CD14-positive monocyte (primary cell): ENCODE measurements around the gene CHST6. TPM values are rescaled to one million over a fixed set of nuclear protein-coding genes. Genes with fewer than 3 reads are reported as not detected.
A peak's percentile ranks its signal among the peaks of the same experiment; 100 is the strongest.

Experiments used
- DNase-seq, 3 donors: peaks; one replicate each; pipeline ENCODE4 v3.0.0-alpha.2; 2011 to 2022
- H2AFZ ChIP-seq: 2 replicates; pipeline ENCODE4 v1.6.0; 2012; ENCODE audit warnings: mild to moderate bottlenecking, low read depth, low read length, inconsistent platforms; ENCODE audit not compliant: insufficient read depth, poor library complexity, severe bottlenecking
- H3K27ac ChIP-seq, 2 donors: 1 replicate in 1 of 2; 2 replicates in 1 of 2; pipeline ENCODE4 v1.5.1; 2012 to 2013; ENCODE audit warnings: low read length in 2 of 2, control low read depth in 1 of 2, inconsistent platforms in 1 of 2, low read depth in 1 of 2, mild to moderate bottlenecking in 1 of 2
- H3K27me3 ChIP-seq, 2 donors: one replicate each; pipeline versions ENCODE4 v1.6.0 to v1.6.1; 2011 to 2013; ENCODE audit warnings: low read length in 2 of 2; ENCODE audit not compliant: control insufficient read depth in 2 of 2, insufficient read depth in 2 of 2
- H3K36me3 ChIP-seq, 2 donors: replicated peaks in 1 of 2; 1 replicate in 1 of 2; 2 replicates in 1 of 2; pipeline versions ENCODE4 v1.5.1 to v1.6.1; 2012 to 2013; ENCODE audit warnings: low read length in 2 of 2, control low read depth in 1 of 2, inconsistent platforms in 1 of 2, mild to moderate bottlenecking in 1 of 2; ENCODE audit not compliant: insufficient read depth in 2 of 2, control insufficient read depth in 1 of 2
- H3K4me1 ChIP-seq, 2 donors: 1 replicate in 1 of 2; 2 replicates in 1 of 2; pipeline versions ENCODE4 v1.5.1 to v1.6.1; 2012 to 2013; ENCODE audit warnings: low read length in 2 of 2, control low read depth in 1 of 2, inconsistent platforms in 1 of 2, mild to moderate bottlenecking in 1 of 2, moderate library complexity in 1 of 2; ENCODE audit not compliant: insufficient read depth in 2 of 2, control insufficient read depth in 1 of 2
- H3K4me2 ChIP-seq: replicated peaks from 2 replicates; pipeline ENCODE3; 2012; ENCODE audit warnings: low read length, moderate library complexity, mild to moderate bottlenecking; ENCODE audit not compliant: poor library complexity, severe bottlenecking; ENCODE audit errors: extremely low read depth
- H3K4me3 ChIP-seq, 3 experiments: fragments of 200-600 bp in 1 of 3; sonication (generic) in 1 of 3; replicated peaks in 1 of 3; 1 replicate in 2 of 3; 2 replicates in 1 of 3; pipeline ENCODE4 v1.5.1; 2011 to 2013; ENCODE audit warnings: low read length in 3 of 3, mild to moderate bottlenecking in 3 of 3, control low read depth in 2 of 3, low read depth in 2 of 3, inconsistent platforms in 1 of 3, moderate library complexity in 1 of 3
- H3K79me2 ChIP-seq: 2 replicates; pipeline ENCODE4 v1.6.0; 2012; ENCODE audit warnings: mild to moderate bottlenecking, control low read depth, inconsistent platforms, low read length, moderate library complexity; ENCODE audit not compliant: insufficient read depth
- H3K9ac ChIP-seq: 2 replicates; pipeline ENCODE4 v1.6.0; 2017; ENCODE audit warnings: low read length, mild to moderate bottlenecking; ENCODE audit not compliant: insufficient read depth, poor library complexity, severe bottlenecking
- H3K9me3 ChIP-seq, 2 donors: replicated peaks in 1 of 2; 1 replicate in 1 of 2; 2 replicates in 1 of 2; pipeline versions ENCODE4 v1.5.1 to v1.6.1; 2012 to 2013; ENCODE audit warnings: low read length in 2 of 2, control low read depth in 1 of 2; ENCODE audit not compliant: control insufficient read depth in 1 of 2, insufficient read depth in 1 of 2
- H4K20me1 ChIP-seq: 2 replicates; pipeline ENCODE4 v1.6.0; 2012; ENCODE audit warnings: mild to moderate bottlenecking, low read length, control low read depth, moderate library complexity; ENCODE audit not compliant: insufficient read depth
- H3K27ac Mint-ChIP-seq, 7 donors: one replicate each; pipeline ENCODE4 v1.8.0; 2020; ENCODE audit warnings: mild to moderate bottlenecking in 7 of 7, mixed read lengths in 7 of 7, moderate library complexity in 6 of 7, inconsistent platforms in 2 of 7
- H3K27me3 Mint-ChIP-seq, 3 donors: one replicate each; pipeline ENCODE4 v1.8.0; 2021 to 2022; ENCODE audit warnings: low read depth in 3 of 3, mild to moderate bottlenecking in 3 of 3, mixed read lengths in 3 of 3, moderate library complexity in 3 of 3, inconsistent platforms in 1 of 3
- H3K36me3 Mint-ChIP-seq, 2 donors: one replicate each; pipeline ENCODE4 v1.8.0; 2020; ENCODE audit warnings: mixed read lengths in 2 of 2, inconsistent platforms in 1 of 2, mild to moderate bottlenecking in 1 of 2
- H3K4me1 Mint-ChIP-seq: one replicate; pipeline ENCODE4 v1.8.0; 2020; ENCODE audit warnings: mild to moderate bottlenecking, mixed read lengths
- H3K4me3 Mint-ChIP-seq, 2 donors: one replicate each; pipeline ENCODE4 v1.8.0; 2020; ENCODE audit warnings: mild to moderate bottlenecking in 2 of 2, mixed read lengths in 2 of 2, moderate library complexity in 1 of 2
- H3K9me3 Mint-ChIP-seq, 7 donors: one replicate each; pipeline ENCODE4 v1.8.0; 2020 to 2022; ENCODE audit warnings: mixed read lengths in 7 of 7, mild to moderate bottlenecking in 6 of 7, moderate library complexity in 6 of 7, inconsistent platforms in 2 of 7
- CTCF ChIP-seq: fragments of 200-600 bp; IDR thresholded peaks from one replicate; pipeline ENCODE4 v1.8.0; 2022; ENCODE audit warnings: antibody characterized with exemption, mild to moderate bottlenecking
- WGBS: methylation state at CpG from one replicate; pipeline ENCODE4 v1.1.5; 2013; ENCODE audit warnings: missing lambda C conversion rate; ENCODE audit not compliant: insufficient coverage; 5-methylcytosine and 5-hydroxymethylcytosine counted together
- intact Hi-C, 2 donors: fragments of 100-400 bp; cut with micrococcal nuclease; formaldehyde crosslinking; loops; one replicate each; pipeline versions ENCODE4 v1.15.0 to v1.15.1; 2023
- polyA plus RNA-seq, 3 donors: library from polyadenylated mRNA; depleted of rRNA in 1 of 3; unstranded in 2 of 3; stranded (reverse) in 1 of 3; fragments of 300-500 nt in 2 of 3; fragments of >200 nt in 1 of 3; fragmentation: Illumina TruSeq in 2 of 3; gene quantifications; 1 replicate in 2 of 3; 2 replicates in 1 of 3; pipeline ENCODE4 v1.2.3, GENCODE V29; 2012 to 2021

The CHST6 gene
- polyA plus RNA-seq, 3 donors: 0.03 TPM; not detected in 2

DNA sequence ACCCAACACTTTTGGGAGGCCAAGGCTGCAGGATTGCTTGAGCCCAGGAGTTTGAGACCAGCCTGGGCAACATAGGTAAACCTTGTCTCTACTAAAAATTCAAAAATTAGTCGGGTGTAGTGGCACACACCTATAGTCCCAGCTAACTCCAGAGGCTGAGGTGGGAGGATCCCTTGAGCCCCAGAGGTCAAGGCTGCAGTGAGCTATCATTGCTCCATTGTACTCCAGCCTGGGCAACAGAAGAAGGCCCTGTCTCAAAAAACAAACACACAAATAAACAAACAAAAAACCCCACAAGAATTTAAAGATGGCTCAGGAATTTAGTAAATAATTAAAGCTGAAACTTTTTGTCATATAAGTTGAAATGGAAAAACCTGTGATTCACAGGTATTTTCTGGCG lies 28.5 kb downstream of the CHST6 start:
- no peaks in the 10 kb centered on the region for H3K36me3 ChIP-seq
- no peak for TF ChIP-seq CTCF
- Mint-ChIP-seq H3K4me3 (no peak overlapping the region), H3K4me1 (peaks cover 25% of the 10 kb centered on the region), H3K9me3 (peaks cover 0 to 12% (median 4%) of the 10 kb centered on the region in 7 donors), H3K27ac (peak overlapping the region in 1 of 7 donors; percentile 30), H3K36me3 (peaks cover 0 to 4% of the 10 kb centered on the region in 2 donors), H3K27me3 (peaks cover 0 to 5% (median 3%) of the 10 kb centered on the region in 3 donors)
- no peak overlapping the region for H3K27ac ChIP-seq
- H3K27me3 ChIP-seq: no peaks in the 10 kb centered on the region
- H3K9me3 ChIP-seq: peaks cover 0 to 4% of the 10 kb centered on the region in 2 donors
- no peak overlapping the region for H2AFZ ChIP-seq
- H4K20me1 ChIP-seq: peaks cover 22% of the 10 kb centered on the region
- WGBS: no CpG with 5 or more reads among the region's 2 CpGs
- DNase-seq: no peak
- peaks cover 25% of the 10 kb centered on the region for H3K79me2 ChIP-seq
- H3K9ac ChIP-seq: no peak overlapping the region
- H3K4me2 ChIP-seq: no peak overlapping the region
- peaks cover 25 to 36% of the 10 kb centered on the region in 2 donors for H3K4me1 ChIP-seq
- H3K4me3 ChIP-seq: no peak overlapping the region
- intact Hi-C loops: loop anchor here (5.0 to 10.0 kb wide), 2 partner anchors 51 to 158 kb away; partner anchors contain the start of gene ADAT1 (in 2 of the 2)

GRCh38 chr16:75464122-75464918 lies 30.9 kb downstream of the CHST6 start, which contains the start of gene TMEM170A:
TSS of gene TMEM170A (minus strand) at chr16:75464689. CDS start at chr16:75464600, 89 bp downstream.
- peaks cover 29% of the 10 kb centered on the region for H3K4me1 Mint-ChIP-seq

More at GRCh38 chr16:75464122-75464918, 30.9 kb downstream of the CHST6 start, which contains the start of gene TMEM170A:
- Histone ChIP-seq H3K27ac (peak within 1 kb of the TSS; percentile 88 to 94), H3K4me1 (peaks cover 25 to 34% of the 10 kb centered on the region in 2 donors), H3K36me3 (peaks cover 0 to 11% of the 10 kb centered on the region in 2 donors), H2AFZ (peak within 1 kb of the TSS; percentile 81), H3K4me3 (peak within 1 kb of the TSS; percentile 65 to 87 (median 78)), H3K27me3 (no peaks in the 10 kb centered on the region), H4K20me1 (peaks cover 46% of the 10 kb centered on the region), H3K9ac (peak within 1 kb of the TSS; percentile 90), H3K9me3 (peaks cover 0 to 4% of the 10 kb centered on the region in 2 donors), H3K4me2 (peak within 1 kb of the TSS; percentile 83), H3K79me2 (peaks cover 50% of the 10 kb centered on the region)
- WGBS: under 1% methylated on average over 83 of the region's 89 CpGs
- peak; percentile 100 for TF ChIP-seq CTCF
- Mint-ChIP-seq H3K36me3 (peaks cover 10 to 16% of the 10 kb centered on the region in 2 donors), H3K27ac (peak within 1 kb of the TSS; percentile 89 to 97 (median 96)), H3K9me3 (peaks cover 0 to 12% (median 4%) of the 10 kb centered on the region in 7 donors), H3K4me3 (peak within 1 kb of the TSS; percentile 95 to 96), H3K27me3 (peaks cover 0 to 3% (median 2%) of the 10 kb centered on the region in 3 donors)
- DNase-seq: peak; percentile 99 to 100 (median 99)
- intact Hi-C loops: loop anchor here (1.0 to 10.0 kb wide), 5 partner anchors 30 to 183 kb away; partner anchors contain the start of genes ADAT1 (in 2 of the 2), GABARAPL2 (in 1 of the 2), KARS1 (in 1 of the 2) and TERF2IP (in 1 of the 2)
